GM19240 (cell line): ENCODE results near the gene ZBTB4.

Source experiments
- DNase-seq: peaks from one replicate; pipeline ENCODE4 v3.0.0; 2011; ENCODE audit warnings: low spot score; ENCODE audit not compliant: insufficient read length

The ZBTB4 gene

DNA sequence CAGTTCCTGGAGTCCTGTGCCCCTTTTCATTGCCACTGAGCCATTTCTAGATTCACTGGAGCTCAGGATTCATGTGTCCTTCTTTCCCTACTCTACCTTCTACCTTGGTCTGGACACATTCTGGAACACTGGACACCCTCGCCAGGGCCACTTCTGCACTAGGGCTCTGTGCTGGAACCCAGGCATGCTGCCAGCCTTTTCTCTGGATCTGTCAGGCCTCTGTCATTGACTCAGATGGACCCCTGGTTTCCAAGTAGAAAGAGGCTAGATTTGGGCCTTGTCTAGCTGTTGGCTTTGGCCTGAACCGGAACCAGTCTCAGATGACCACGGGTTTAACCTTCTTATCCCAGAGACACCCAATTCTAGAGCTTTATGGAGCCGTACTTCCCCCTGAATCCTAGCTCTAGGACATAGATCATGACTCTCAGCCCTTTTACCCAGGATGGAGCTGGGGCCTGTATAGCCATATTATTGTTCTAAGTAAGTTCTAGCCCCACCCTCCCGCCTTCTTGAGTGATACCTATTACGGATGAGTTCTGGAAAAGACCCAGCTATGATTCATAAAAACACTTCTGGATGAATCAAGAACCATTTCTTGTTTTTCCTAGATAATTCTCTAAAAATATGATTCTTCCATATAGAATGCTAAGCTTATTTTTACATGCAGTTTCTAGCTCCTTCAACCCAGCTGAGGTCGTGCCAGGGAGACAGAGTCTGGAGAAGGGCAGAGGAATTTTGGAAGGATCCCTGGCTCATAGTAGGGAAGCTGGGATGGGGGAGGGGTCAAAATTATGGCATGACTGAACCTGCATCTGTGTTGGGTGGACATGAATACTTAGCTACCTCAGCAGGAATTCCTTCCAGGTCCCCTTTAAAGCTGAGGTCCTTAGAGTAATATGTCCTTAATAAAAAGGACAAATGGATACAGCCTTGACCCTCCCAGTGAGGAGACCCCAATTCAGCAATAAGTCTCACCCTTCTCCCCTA is 35.6 kb downstream of the ZBTB4 start:
- DNase-seq = no peak

DNA sequence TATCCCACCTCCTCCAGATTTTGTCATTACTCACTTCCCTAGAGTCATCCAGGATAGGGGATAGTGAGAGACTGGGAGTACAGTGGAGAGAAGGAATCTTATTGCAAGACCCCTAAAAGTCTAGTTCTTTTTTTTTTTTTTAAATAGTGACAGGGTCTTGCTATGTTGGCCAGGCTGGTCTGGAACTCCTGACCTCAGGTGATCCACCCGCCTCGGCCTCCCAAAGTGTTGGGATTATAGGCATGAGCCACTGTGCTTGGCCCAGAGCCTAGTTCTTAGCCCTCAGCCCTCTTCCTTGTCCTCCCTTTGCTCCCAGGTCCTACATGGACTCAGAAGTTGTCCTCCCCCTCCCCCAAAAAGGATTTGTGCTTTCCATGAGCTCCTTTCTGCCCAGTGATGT is 37.3 kb downstream of the ZBTB4 start:
- no peak for DNase-seq

DNA sequence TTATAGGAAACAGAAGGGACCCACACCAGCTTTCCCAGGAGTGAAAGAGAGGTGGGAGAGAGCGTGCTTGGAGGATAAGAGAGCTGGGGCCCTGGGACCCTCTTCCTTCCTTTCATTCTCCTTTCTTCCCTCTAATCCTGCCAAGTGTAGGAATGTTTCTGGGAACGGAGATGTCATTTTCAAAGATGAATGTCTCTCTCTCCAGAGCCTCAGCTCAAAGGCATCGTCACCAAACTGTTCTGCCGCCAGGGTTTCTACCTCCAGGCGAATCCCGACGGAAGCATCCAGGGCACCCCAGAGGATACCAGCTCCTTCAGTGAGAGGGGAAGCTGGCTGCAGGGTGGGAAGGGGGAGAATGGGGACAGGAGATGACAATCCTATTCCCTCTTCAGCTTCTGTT is 38.2 kb downstream of the ZBTB4 start:
- no peak for DNase-seq

DNA sequence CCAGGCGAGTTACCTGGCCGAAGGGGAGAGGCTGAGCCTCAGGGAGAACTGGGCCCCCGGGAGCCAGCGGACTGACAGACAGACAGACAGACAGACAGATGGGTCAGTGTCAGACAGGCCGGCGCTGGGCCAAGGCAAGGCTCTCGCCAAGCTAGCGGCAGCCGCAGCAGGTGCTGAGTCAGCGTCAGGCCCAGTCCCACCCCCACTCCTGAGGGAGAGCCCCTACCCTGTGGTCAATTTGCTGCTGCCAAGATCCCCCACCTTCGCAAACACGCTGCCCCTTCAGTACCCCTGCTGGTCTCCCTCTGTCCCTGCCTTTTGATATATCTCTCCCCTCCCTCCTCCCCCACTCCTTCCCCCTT is 38.6 kb downstream of the ZBTB4 start:
- DNase-seq = no peak

DNA sequence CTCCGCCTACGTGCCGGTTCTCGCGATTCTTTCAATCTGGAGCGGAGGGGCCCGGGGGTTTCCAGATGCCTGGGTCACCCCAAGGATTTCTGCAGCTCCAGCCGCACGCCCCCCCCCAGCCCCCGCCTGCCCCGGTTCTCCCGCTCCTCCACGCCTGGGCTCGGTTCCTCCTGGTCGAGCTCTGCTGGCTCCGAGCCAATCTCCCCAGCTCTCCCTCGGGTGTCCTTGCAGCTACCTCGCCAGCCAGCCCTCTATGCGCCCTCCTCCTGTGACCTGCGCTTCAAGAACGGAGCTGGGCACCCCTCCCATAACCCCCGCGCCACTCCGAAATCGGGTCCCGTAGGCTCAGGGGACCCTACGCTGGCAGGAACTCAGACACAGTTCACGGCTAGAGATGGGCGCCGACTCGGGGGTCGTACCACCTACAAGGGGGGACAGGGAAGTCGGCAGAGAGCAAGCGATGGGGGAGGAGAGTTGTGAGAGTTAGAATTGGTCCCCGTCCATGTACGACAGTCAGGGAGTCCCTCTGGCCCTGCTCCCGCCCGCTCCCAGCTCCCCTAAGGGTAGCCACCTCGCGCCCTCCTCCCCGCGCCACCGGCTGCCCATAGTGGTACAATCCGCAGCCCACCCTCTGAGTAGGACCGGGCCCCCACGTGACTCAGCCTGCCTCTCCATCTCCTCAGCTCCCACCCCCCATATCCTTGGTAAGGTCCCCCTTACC is 39.2 kb downstream of the ZBTB4 start:
- no peak for DNase-seq

DNA sequence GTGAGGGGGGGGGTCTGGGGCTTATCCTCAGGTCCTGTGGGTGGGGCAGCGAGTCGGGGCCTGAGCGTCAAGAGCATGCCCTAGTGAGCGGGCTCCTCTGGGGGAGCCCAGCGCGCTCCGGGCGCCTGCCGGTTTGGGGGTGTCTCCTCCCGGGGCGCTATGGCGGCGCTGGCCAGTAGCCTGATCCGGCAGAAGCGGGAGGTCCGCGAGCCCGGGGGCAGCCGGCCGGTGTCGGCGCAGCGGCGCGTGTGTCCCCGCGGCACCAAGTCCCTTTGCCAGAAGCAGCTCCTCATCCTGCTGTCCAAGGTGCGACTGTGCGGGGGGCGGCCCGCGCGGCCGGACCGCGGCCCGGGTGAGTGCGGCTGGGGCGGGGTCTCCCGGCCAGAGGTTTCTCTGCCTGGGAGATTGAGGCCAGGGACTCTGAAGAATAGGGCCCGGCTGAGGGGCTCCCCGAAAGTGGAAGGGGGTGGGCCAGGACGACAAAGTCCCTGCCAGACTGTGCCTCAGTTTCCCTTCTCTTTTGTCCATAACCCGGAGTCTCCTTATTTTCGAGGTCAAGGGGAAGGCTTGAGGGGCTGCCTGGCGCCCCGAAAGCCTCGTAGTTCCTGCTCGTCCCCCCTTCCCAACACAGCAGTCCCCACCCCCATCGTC is 39.8 kb downstream of the ZBTB4 start, which contains the start of gene FGF11:
Gene FGF11, plus strand, starts transcription at position 51 of the 651 bp plus-strand sequence. Its CDS starts 109 bp downstream, at position 160.
- no peak for DNase-seq

DNA sequence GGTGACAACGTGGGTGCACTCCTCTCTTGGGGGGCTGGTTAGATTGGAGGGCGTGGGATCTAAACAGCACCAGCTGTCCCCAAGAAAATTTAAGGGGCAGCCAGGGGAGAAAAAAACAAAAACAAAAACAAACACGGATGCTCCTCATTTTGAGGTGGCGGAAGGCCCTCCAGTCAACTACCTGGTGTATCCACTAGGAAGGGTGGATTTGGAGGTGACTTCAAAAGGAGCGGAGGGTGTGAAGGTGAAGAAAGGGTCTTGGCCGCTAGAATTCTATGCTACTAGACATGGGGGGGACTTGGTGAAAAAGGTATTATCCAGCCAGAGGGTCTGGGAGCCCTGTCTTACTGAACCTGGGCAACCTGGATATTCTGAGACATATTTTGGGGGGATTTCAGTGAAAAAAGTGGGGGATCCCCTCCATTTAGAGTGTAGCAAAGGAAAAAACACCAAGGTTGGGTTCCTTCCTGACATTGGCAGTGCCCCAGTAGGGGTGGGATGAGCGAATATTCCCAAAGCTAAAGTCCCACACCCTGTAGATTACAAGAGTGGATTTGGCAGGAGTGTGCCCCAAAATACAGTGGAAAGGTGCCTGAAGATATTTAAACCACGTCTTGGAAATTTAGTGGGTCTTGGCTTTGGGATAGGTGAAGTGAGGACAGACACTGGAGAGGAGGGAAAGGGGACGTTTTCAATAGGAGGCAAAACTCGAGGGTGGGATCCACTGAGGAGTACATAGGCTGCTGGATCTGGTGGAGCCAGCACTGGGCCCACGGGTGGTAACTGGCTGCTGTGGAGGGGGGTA is 40.6 kb downstream of the ZBTB4 start:
- no peak for DNase-seq

DNA sequence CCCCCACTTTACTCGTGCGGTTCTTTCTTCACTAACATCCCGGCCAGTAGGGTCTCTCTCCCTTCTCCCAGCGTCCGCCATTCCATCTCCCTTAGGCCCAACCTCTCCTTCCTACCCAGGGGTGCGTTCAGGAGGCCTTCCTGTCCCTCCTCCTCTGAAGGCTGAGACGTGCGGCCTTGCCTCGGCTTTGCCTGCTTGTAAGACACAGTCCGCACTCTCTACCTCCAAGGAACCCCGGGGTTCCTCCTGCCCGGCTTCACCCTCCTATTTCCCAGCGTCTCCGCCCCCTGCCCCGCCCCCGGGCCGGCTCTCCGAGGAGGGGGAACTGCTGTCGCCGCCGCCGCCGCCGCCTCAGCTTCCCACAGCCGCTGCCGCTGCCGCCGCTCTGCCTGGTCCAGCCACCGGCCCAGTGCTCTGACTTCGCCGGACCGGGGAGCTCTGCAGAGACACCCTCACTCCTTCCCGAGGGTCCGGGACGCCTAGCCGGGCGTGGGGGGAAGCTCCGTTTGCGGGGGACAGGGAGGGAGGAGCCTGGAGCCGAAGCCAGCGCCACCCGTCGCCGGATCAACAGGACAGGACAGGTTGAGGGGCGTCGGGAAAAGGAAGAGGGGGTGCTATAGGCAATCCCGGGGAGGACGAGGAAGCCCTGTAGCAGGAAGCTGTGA is 41.3 kb downstream of the ZBTB4 start:
- no peak for DNase-seq

DNA sequence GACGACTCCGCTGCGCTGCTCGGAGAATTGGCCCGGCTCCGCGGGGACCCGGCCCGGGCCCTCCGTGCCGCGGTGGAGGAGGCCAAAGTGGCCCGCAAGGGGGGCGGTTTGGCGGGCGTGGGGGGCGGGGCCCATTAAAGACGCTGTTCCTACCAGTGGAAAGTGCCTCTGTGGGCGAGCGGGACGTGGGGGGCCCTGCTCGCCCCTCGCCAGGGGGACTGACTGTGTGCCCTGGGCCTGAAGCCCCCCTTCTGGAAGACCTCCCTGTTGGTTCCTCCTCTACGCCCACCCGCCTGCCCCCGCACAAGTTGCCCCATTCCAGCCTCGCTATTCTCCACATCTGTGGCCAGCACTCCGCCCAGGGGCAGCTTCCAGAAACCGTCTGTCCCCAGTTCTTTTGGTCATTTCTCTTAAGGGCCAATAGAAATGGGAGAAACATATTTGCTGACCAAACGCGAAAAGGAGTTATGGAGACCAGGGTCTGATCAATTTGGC is 42.0 kb downstream of the ZBTB4 start:
- DNase-seq = no peak

DNA sequence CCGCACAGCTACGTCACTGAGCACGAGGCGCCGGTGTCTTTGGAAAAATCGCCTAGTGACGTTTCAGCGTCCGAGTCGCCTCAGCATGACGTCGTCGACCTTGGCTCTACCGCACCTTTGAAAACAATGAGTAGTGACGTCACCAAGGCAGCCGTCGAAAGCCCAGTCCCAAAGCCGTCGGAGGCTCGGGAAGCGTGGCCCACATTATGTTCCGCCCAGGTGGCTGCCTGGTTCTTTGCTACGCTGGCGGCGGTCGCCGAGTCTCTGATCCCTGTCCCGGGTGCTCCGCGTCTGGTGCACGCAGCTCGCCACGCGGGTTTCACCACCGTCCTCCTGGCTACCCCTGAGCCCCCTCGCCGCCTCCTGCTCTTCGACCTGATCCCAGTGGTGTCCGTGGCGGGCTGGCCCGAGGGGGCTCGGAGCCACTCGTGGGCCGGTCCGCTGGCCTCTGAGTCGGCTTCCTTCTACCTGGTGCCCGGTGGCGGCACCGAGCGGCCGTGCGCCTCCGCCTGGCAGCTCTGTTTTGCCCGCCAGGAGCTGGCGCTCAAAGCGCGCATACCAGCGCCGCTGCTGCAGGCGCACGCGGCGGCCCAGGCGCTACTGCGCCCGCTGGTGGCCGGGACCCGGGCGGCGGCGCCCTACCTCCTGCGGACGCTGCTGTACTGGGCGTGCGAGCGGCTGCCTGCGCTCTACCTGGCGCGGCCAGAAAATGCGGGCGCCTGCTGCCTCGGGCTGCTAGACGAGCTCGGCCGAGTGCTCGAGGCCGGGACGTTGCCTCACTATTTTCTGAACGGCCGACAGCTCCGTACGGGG is 42.7 kb downstream of the ZBTB4 start:
- no peak for DNase-seq

DNA sequence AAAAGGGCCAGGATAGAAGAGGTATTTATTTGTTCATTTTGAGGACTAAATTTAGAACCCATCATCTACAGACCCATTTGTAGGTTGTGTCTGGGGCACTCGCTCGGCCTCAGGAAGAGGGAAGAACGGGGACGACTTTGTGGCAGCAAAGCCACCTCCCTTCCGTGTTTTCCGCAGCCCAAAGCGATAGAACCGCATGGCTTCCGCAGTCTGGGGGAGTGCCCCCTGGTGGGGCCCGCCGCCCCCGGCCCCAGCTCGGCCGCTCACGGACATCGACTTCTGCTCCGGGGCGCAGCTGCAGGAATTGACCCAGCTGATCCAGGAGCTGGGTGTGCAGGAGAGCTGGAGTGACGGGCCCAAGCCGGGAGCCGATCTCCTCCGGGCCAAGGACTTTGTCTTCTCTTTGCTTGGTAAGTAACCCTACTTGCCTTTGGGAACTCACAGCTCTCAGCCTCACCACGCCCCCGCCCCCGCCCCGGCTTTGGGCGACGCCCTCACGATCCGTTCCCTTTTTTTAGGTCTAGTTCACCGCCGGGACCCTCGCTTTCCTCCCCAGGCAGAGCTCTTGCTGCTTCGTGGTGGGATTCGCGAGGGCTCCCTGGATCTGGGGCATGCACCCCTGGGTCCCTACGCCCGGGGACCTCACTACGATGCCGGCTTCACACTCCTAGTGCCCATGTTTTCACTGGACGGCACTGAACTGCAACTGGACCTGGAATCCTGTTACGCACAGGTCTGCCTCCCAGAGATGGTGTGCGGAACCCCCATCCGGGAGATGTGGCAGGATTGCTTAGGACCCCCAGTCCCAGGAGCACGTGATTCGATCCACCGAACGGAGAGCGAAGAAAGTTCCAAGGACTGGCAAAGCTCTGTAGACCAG is 43.5 kb downstream of the ZBTB4 start:
- no peak for DNase-seq

DNA sequence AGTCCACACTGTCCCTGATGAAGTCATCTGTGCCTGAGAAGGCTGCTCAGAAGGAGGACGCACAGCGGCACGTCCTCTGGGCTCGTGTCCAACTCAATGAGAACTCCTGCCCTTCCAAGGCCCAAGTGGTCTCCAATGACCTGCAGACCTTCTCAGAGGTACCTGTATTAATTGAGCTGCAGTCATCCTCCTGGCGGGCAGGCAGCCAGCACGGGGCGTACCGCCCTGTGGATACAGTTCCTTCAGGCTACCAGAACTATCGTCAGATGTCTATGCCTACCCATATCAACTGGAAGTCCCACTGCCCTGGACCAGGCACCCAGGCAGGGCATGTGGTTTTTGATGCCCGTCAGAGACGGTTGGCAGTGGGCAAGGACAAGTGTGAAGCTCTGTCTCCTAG is 47.1 kb downstream of the ZBTB4 start:
- DNase-seq = no peak

DNA sequence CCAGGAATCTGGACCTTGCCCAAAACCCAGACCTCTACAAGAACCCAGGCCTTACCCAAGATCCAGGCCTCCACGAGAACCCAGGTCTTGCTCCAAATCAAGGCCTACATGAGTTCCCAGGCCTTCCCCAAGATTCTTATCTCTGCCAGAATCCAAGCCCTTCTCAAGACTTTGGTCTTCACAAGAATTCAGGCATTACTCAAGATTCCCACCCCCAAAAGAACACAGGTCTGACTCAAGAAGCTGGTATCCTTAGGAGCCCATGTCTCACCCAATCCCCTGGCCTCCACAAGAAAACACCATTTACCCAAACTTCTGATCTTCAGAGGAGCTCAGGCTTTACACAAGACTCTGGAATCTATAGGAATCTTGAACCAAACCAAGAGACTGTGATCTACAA is 48.2 kb downstream of the ZBTB4 start:
- DNase-seq = no peak

DNA sequence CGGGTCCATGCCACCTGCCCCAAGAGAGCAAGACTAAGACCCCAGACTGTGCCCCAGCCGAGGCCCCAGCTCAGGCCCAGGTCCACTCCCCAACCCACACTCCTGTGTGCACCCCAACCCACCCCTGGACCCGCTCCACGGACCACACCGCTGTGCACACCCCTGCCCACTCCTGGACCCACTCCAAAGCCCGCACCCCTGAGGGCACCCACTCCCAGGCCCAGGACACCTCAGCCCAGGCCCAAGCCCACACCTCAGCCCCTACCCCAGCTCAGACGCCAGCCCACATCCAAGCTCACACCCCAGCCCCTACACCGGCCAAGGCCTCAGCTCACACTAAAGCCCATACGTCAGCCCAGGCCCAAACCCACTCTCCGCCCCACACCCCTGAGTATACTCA is 49.7 kb downstream of the ZBTB4 start:
- no peak for DNase-seq

DNA sequence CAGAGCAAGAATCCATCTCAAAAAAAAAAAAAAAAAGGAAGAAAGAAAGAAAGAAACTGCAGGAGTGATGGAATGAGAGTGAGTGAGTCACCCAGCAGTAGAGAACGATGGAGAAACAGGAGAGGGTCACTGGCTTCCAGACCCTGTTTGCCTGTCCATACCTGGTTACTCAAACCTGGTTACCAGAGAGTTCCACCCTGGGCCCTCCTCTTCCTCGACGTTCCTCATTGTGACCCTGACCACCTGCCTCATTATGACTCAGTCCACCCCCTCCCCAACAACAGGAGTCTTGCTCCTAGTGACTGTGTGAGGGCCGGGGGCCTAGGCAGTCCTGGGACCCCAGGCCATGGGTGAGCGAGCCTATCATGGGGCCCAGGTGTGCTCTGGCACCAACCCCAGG is 50.9 kb downstream of the ZBTB4 start, which contains the start of gene SPEM3:
Gene SPEM3, plus strand, starts transcription at position 301 of the 400 bp plus-strand sequence. Its CDS starts 46 bp downstream, at position 347.
- DNase-seq = no peak

DNA sequence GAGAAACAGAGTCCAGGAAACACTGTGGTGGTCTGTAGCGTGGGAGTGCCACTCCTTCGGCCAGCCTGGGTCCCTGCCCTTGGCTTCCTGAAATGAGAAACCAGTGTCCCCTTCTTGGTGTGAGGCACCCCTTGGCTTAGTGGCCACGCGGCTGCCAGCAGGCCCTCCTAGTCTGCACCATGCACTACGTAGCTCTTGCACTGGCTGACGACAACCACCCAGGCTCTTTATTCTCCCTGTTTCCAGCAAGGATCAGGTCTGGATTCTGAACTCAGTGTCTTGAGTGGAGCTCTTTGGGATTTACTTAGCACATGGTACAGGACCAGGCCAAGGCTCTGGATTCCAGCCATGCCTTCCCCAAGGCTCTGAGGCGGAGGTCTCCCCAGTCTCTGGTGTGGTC is 51.9 kb downstream of the ZBTB4 start:
- no peak for DNase-seq

DNA sequence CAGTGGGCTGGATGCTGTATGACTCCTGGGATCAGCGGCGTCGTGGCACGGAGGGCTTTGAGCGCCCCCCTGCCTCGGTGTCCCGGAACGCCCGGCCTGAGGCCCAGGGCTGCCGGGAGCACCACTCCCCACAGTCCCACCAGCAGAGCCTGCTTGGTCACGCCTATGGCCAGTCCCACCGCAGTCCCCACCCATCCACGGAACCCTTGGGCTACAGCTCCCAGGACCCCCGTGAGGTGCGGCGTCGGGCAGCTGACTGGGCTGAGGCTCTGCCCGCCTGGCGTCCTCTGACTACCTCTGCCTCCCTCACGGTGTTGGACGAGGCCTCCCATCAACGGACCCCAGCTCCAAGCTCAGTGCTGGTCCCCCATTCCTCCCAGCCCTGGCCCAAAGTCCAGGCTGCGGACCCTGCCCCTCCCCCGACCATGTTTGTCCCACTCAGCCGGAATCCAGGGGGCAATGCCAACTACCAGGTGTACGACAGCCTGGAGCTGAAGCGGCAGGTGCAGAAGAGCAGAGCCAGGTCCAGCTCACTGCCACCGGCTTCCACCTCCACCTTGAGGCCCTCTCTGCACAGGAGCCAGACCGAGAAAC is 52.4 kb downstream of the ZBTB4 start:
- no peak for DNase-seq

DNA sequence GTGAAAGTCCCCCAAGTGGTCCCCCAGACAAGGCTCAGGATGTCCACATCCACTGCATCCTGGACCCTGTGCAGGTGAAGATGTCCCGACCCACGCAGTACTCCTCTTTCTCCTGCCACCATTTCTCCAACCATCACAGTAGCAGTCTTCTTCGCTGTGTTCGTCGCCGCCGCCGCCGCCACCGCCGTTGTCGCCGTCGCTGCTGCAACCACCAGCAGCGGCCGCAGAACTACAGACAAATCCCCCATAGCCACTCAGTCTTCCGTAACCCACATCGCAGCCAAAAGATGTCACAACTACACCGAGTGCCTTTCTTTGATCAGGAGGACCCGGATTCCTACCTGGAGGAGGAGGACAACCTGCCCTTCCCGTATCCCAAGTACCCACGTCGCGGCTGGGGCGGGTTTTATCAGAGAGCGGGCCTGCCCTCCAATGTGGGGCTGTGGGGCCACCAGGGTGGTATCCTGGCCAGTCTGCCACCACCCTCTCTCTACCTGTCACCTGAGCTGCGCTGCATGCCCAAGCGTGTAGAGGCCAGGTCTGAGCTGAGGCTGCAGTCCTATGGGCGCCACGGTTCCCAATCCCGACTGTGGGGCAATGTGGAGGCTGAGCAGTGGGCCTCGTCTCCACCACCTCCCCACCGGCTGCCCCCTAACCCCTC is 53.1 kb downstream of the ZBTB4 start:
- DNase-seq = no peak
